Ascending aorta (tissue), 2 donors: ENCODE results near the gene TMED7. TPM values are rescaled to one million over a fixed set of nuclear protein-coding genes. Genes with fewer than 3 reads are reported as not detected.

Experiments
- DNase-seq, 2 donors: peaks; one replicate each; pipeline ENCODE4 v3.0.0-alpha.2; 2019; ENCODE audit warnings: low spot score in 2 of 2
- H3K27ac ChIP-seq, 2 donors: fragments of 200-600 bp; sonication (generic); one replicate each; pipeline ENCODE4 v1.5.1; 2016 to 2017; ENCODE audit warnings: mild to moderate bottlenecking in 1 of 2
- H3K27me3 ChIP-seq: fragments of 200-600 bp; sonication (generic); one replicate; pipeline ENCODE4 v1.5.1; 2017
- H3K36me3 ChIP-seq, 2 donors: fragments of 200-600 bp; sonication (generic); one replicate each; pipeline ENCODE4 v1.5.1; 2016
- H3K4me1 ChIP-seq, 2 donors: fragments of 200-600 bp; sonication (generic); one replicate each; pipeline ENCODE4 v1.5.1; 2016 to 2017; ENCODE audit warnings: mild to moderate bottlenecking in 1 of 2
- H3K4me3 ChIP-seq, 2 donors: fragments of 200-600 bp; sonication (generic); one replicate each; pipeline ENCODE4 v1.5.1; 2016 to 2017; ENCODE audit warnings: mild to moderate bottlenecking in 1 of 2
- H3K9me3 ChIP-seq, 2 donors: fragments of 200-600 bp; sonication (generic); one replicate each; pipeline ENCODE4 v1.5.1; 2016
- CTCF ChIP-seq, 3 experiments: fragments of 200-600 bp in 2 of 3; fragments of 450-650 bp in 1 of 3; sonication (generic) in 2 of 3; IDR thresholded peaks; one replicate each; pipeline ENCODE4 v1.5.1; 2016 to 2019; ENCODE audit warnings: antibody characterized with exemption in 3 of 3, mild to moderate bottlenecking in 1 of 3, moderate library complexity in 1 of 3
- intact Hi-C: fragments of 100-400 bp; cut with DNase I; formaldehyde crosslinking; loops from one replicate; pipeline ENCODE4 v1.15.1; 2023
- total RNA-seq: library from RNA; depleted of rRNA; stranded (reverse); fragments of >200 nt; gene quantifications from one replicate; pipeline ENCODE4 v1.1.0, GENCODE V29; 2016

The TMED7 gene
- total RNA-seq, 1 donor from 2014 or later, result 52.0 TPM

DNA sequence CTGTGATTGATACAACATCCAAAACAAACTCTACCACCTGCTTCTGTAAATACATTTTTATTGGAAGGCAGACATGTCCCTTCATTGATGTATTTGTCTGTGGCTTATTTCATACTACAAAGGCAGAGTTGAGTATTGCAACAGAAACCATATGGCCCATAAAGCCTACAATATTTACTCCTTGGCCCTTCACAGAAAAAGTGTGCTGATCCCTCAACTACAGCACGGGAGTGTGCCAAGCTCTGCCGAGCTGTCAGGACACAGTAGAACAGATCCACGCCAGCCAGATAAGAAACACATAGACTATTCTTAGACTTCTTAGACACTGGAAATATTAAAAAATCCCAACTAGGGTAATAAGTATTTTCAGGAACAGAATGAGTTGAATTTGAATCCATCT is 36.8 kb downstream of the TMED7 start:
- no peak for TF ChIP-seq CTCF (IDR thresholded peaks at IDR 0.05)
- DNase-seq, result no peak

DNA sequence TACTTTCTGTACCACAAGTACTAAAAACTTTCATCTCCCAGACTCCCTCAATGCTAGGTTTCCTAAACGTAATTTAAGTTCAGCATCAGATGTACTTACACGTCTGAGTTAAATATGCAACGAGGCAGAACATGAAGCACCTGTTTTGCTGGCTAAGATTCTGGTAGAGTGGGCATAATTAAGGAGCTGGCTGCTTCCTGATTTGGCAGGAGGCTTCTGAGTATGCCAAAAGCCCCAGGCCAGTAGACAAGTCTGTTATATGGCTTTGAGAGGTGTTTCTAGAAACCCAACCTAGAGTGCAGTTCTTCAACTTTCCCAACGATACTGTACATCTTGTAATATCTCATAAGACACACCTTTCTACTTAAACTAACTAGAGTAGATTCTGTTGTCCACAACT is 37.2 kb downstream of the TMED7 start:
- DNase-seq, result no peak
- Histone ChIP-seq H3K27ac (no peak overlapping the region), H3K9me3 (no peaks in the 10 kb centered on the region), H3K27me3 (no peaks in the 10 kb centered on the region), H3K4me3 (no peak overlapping the region), H3K4me1 (no peaks in the 10 kb centered on the region), H3K36me3 (no peaks in the 10 kb centered on the region)
- intact Hi-C loops, result no loop called here
- TF ChIP-seq CTCF (IDR thresholded peaks at IDR 0.05), result no peak

More for the DNA sequence above, 36.8 kb downstream of the TMED7 start:
- intact Hi-C loops, result no loop called here
- H3K4me3 ChIP-seq, result no peak overlapping the region
- H3K9me3 ChIP-seq, result no peaks in the 10 kb centered on the region
- no peaks in the 10 kb centered on the region for H3K36me3 ChIP-seq
- H3K4me1 ChIP-seq, result no peaks in the 10 kb centered on the region
- no peak overlapping the region for H3K27ac ChIP-seq
- H3K27me3 ChIP-seq, result no peaks in the 10 kb centered on the region

- intact Hi-C loops, result loop anchor here (1.0 kb wide), 1 partner anchor 277 kb away; no protein-coding TSS in a partner anchor
- no peaks in the 10 kb centered on the region for H3K36me3 ChIP-seq
- no peak overlapping the region for H3K4me3 ChIP-seq
- no peaks in the 10 kb centered on the region for H3K27me3 ChIP-seq
- no peak overlapping the region for H3K27ac ChIP-seq
- peak; percentile 33 to 64 (median 55) for TF ChIP-seq CTCF (IDR thresholded peaks at IDR 0.05)
- H3K9me3 ChIP-seq, result no peaks in the 10 kb centered on the region
- no peak for DNase-seq
- no peaks in the 10 kb centered on the region for H3K4me1 ChIP-seq
Measured at GRCh38 chr5:115586525-115587146, 39.2 kb downstream of the TMED7 start.

DNA sequence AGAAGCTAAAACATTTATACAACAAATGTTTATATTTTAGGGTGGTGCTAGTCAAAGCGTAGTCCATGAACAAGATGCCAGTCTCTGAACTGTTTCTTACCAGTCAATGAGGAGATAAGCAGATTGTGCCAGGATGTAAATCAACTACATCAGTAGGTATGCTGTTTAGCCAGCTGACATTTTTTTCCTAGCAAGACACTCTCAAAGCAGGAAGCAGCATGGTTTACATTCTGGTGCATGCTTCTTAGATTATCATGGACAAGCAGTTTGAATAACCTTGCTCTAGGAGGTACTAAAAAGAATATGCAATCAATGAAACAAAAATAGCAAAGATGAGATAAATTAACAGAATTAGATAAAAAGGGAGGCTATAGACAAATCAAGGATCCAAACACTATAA is 40.6 kb downstream of the TMED7 start:
- peaks cover 5 to 6% of the 10 kb centered on the region in 2 donors for H3K36me3 ChIP-seq
- H3K9me3 ChIP-seq, result no peaks in the 10 kb centered on the region
- H3K27me3 ChIP-seq, result no peaks in the 10 kb centered on the region
- no peak for TF ChIP-seq CTCF (IDR thresholded peaks at IDR 0.05)
- intact Hi-C loops, result no loop called here
- no peak overlapping the region for H3K4me3 ChIP-seq
- no peaks in the 10 kb centered on the region for H3K4me1 ChIP-seq
- no peak overlapping the region for H3K27ac ChIP-seq
- no peak for DNase-seq

GRCh38 chr5:115584501-115584900 is 41.3 kb downstream of the TMED7 start:
- no peaks in the 10 kb centered on the region for H3K27me3 ChIP-seq
- no peaks in the 10 kb centered on the region for H3K4me1 ChIP-seq
- peaks cover 5 to 10% of the 10 kb centered on the region in 2 donors for H3K36me3 ChIP-seq
- intact Hi-C loops, result no loop called here
- no peak overlapping the region for H3K4me3 ChIP-seq
- H3K9me3 ChIP-seq, result no peaks in the 10 kb centered on the region
- DNase-seq, result no peak
- TF ChIP-seq CTCF (IDR thresholded peaks at IDR 0.05), result no peak
- H3K27ac ChIP-seq, result no peak overlapping the region

DNA sequence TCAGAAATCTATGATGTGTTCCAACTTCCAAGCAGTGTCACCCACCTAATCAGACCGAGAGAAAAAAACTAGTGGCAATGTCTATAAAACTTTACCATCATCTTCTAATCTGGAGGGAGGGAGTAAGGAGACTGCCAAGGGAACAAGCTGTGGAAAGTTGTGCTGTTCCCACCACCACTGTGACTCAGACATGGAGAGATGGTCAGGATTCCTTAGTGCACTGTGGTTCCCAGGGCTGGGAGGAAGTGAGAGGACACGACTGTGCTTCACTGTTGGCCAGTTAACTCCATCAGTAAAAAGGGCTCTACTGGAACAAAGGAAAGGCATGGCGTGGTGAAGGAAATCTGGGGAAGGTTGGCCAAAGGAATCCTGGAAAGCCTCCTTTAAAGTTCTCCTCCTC is 42.4 kb downstream of the TMED7 start:
- Histone ChIP-seq H3K36me3 (peaks cover 5 to 10% of the 10 kb centered on the region in 2 donors), H3K4me1 (no peaks in the 10 kb centered on the region), H3K9me3 (no peaks in the 10 kb centered on the region), H3K27me3 (no peaks in the 10 kb centered on the region), H3K4me3 (no peak overlapping the region), H3K27ac (no peak overlapping the region)
- TF ChIP-seq CTCF (IDR thresholded peaks at IDR 0.05), result no peak
- intact Hi-C loops, result no loop called here
- no peak for DNase-seq
